Fibroblast of pulmonary artery (primary cell): ENCODE results near the gene PRKAR2B.

Experiments
- DNase-seq: peaks from one replicate; pipeline ENCODE4 v3.0.0-alpha.2; 2010; ENCODE audit warnings: low read depth
- H3K4me3 ChIP-seq: replicated peaks from 2 replicates; pipeline ENCODE4 v1.5.1; 2011; ENCODE audit warnings: low read depth, mild to moderate bottlenecking, control low read depth, low read length, moderate library complexity
- CTCF ChIP-seq: IDR thresholded peaks from 2 replicates; pipeline ENCODE4 v1.5.1; 2011; ENCODE audit warnings: mild to moderate bottlenecking, control low read depth, low read length, inconsistent platforms; ENCODE audit errors: missing control alignments

PRKAR2B gene

DNA sequence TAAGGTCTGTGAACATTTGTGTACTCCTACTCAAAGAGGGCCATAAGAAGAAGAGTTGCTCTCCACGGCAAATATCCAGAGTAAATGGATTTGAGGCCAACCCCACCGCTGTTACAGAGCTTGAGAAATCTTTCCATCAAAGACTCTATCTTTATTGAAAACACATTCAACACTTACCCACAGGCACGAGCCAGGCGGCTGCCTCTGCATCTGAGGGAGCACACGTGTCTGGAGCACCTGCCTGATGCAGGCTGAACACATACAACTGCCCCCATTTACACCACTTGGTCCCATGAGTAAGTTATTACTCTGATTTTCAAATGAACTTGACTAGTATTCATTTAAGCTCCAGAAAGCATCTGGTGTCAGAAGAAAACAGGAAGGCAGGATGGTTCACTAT is 163.0 kb downstream of the PRKAR2B start:
- no peak for DNase-seq
- no peak for TF ChIP-seq CTCF
- no peak overlapping the region for H3K4me3 ChIP-seq

DNA sequence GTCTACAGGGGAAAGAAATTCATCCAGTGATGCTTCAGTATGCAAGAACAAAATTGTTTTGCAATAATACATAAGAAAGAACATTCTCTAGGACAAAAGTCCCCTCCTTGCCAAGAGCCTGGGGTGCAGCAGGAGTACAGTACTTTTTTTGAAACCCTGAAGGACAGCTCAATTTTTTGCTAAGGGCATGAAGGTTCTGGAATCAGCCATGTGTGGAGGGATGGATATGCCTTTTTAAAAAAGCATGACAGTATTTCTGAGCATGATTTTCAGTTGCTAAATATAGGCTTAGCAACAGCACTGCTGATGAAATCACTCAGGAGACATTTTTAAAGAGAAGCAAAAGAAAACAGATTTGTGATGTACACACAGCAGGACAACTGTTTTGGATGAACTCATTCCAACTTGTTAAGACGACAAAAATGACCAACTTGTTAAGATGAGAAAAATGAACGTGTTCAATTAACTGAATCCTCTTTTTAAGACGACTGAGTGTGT is 163.6 kb downstream of the PRKAR2B start:
- no peak overlapping the region for H3K4me3 ChIP-seq
- peak; percentile 22 for DNase-seq
- TF ChIP-seq CTCF = no peak

- no peak for TF ChIP-seq CTCF
- no peak overlapping the region for H3K4me3 ChIP-seq
- no peak for DNase-seq
Measured at GRCh38 chr7:107208563-107208962, 164.1 kb downstream of the PRKAR2B start.

GRCh38 chr7:107209565-107209964 is 165.1 kb downstream of the PRKAR2B start:
- TF ChIP-seq CTCF = no peak
- DNase-seq = no peak
- H3K4me3 ChIP-seq = no peak overlapping the region

DNA sequence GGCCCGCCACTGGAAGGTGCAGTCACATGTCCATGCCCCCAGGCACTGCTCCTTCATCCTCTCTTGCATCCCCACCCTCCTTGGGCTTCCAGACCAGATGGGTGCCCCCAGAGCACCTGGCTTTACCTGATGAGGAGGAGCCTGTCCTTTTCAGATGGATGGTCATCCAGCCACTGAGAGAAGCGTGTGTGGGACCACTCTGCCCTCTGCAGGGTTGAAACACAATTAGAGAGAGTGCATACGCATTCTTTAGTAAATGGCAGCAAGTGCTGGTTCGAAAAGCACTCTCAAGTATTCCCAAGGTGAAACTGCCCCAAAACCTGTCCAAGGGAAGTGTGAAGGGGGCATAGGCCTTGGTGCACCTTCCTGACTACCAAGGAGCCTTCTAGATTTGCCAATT is 165.9 kb downstream of the PRKAR2B start:
- H3K4me3 ChIP-seq = no peak overlapping the region
- TF ChIP-seq CTCF = no peak
- DNase-seq = no peak
